T-helper 1 cell treated with Interleukin-12 subunit alpha and Interleukin-12 subunit beta and Interleukin-4 antibody, amounts not matched to agents 30 ng/mL and 1 ng/mL, for 36 hours (primary cell): ENCODE data around the gene ABCC1. TPM values are rescaled to one million over a fixed set of nuclear protein-coding genes. Genes with fewer than 3 reads are reported as not detected.

Experiments
- intact Hi-C: fragments of 100-400 bp; cut with micrococcal nuclease; formaldehyde crosslinking; loops from one replicate; pipeline ENCODE4 v1.15.1; 2024
- total RNA-seq: library from RNA; stranded (reverse); gene quantifications from 2 replicates; pipeline ENCODE4 v1.2.3, GENCODE V29; 2022

ABCC1 gene
- total RNA-seq, 1 donor from 2014 or later: 107 TPM

DNA sequence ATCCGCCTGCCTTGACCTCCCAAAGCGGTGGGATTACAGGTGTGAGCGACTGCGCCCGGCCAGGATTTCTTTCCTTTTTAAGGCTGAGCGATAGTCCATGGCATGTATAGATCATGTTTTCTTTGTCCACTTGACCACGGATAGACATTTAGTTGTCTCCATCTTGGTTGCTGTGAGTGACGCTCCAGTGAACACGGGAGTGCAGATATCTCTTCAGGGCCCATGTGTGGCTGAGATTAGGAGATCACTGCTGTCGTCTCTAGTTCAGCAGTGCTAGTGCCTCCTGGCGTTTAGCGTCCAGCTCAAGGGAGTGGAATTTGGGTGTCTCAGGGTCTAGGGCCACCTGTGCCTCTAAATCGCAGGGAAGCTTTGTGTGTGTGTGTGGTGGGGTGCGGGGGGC, 41.5 kb downstream of the ABCC1 start:
- intact Hi-C loops: no loop called here

DNA sequence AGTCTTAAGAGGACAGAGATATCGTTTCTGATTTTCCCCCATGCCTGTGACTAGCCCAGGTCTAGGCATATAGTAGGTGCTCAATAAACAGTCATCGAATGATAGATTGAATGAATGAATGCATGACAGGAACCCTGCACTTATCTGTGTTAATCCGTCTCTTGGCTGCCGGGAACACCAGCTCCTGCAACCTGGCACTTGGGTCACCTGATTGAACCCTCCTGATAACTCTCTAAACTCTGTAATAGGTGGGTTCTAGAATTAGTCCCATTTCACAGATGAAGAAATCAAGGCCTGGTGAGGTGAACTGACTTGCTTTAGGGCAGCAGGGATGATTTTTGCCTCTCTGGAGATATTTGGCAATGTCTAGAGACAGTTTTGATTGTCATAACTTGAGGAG, 43.7 kb downstream of the ABCC1 start:
- intact Hi-C loops: no loop called here

DNA sequence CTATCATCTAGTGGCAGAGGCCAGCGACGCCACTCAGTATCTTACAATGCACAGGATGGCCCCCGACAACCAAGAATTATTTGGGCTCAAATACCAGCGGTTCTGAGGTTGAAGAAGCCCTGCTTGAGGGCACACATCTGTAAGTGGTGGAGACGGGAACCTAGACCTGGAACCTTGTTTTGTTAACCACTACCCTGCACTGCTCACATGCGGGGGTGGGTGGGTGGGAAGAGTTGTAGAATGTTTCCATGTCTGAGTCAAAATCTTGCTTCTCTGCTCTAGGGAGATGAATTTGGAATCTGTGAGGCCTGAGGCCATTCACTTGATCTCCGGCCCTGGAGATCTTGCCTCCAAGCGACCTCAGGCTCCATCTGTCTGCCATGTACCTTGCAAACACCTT, 44.1 kb downstream of the ABCC1 start:
- intact Hi-C loops: no loop called here

DNA sequence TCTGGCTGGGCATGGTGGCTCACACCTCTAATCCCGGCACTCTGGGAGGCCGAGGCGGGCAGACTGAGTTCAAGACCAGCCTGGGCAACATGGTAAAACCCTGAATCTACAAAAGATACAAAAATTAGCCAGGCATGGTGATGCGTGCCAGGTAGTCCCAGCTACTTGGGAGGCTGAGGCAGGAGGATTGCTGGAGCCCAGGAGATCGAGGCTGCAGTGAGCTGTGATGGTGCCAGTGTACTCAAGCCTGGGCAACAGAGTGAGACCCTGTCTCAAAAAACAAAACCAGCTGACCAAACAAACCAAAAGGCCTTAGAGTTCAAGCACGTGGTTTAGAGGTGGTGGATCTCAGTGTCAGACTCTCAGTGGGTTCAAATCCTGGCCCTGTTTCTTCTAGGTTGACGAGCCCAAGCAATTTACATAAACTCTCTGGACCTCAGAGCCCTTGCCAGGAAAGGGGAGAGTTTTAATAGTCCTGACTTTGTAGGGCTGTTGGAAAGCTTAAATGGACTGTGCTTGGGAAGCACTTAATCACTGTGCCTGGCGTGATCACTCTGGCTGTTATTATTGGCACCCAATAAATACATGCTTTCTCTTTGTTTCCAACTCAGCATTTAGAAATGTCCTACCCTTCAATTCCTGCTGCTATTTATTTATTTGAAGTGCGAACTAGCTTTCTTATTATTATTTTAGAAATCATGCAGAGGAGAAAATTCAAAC, 44.7 kb downstream of the ABCC1 start:
- intact Hi-C loops: no loop called here

DNA sequence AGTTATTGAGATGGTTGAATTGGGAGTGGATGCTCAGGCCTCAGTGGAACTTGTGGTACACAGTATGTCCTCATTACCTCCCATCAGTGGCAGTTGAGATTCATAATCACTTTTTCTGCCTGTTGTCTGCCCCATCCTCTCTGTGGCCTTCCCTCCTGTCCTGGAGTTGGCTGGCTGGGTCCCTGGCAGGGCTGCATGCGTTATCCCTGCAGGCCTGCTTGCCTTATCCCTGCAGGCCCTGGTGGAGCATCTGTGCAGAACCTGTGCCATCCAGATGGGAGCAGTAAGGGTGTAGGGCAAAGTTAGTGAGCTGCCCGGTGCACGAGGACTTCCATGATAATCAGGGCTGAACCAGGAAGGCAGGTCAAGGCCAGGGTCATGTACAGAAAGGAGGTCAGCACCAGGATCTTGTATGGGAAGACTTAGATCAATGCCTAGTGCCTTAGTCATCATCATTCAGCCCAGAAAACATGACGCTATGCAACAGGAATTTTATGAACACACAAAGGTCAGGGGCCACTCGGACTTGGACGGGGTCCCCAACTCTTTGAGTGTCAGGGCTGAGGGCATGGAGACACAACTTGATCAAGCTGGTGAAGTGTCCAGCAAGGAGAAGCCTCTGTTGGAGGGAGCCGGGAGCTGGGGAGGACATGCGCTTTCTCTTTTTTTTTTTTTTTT, 47.2 kb downstream of the ABCC1 start:
- intact Hi-C loops: no loop called here

DNA sequence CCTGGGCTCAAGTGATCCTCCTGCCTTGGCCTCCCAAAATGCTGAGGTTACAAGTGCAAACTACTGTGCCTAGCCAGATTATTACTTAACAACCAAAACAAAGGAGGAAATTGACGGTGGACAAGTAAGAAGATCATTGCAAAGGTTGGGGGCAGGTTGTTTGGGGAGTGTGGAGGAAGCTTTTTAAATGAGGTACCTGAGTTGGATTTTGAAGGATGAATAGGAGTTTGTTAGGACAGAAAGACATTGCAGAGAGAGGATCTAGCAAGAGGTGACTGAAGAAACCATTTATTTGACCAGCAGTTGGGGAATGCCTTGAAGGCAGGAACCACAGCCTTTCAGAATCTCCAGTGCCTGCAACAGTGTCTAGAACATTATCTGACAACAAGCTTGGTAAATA, 51.3 kb downstream of the ABCC1 start:
- intact Hi-C loops: no loop called here

DNA sequence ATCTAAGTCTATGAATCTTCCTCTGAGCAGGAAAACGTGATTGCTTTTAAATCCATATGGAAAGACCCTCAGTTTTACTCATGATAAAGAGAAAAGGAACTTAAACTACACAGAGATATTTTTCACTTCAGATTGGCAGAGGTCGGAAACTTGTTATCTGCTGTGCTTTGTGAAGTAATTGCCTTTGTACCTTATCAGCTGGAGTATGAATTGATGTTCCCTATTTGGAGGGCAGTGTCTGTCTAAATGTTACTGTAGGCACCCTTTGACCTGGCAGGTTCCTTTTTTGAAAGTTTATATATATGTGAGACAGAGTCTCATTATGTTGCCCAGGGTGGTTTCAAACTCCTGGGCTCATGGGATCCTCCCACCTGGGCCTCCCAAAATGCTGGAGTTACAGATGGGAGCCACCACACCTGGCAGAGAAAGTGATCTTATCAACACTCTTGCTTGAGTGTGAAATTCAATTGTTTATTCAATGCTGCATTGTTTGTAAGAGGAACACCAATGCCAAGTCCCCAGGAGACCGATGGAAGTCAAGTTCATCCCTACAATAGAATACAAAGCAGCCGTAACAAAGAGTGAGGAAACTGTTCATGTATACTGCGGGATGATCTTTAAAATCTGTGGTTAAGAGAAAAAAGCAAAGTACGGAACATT, 52.3 kb downstream of the ABCC1 start:
- intact Hi-C loops: no loop called here

DNA sequence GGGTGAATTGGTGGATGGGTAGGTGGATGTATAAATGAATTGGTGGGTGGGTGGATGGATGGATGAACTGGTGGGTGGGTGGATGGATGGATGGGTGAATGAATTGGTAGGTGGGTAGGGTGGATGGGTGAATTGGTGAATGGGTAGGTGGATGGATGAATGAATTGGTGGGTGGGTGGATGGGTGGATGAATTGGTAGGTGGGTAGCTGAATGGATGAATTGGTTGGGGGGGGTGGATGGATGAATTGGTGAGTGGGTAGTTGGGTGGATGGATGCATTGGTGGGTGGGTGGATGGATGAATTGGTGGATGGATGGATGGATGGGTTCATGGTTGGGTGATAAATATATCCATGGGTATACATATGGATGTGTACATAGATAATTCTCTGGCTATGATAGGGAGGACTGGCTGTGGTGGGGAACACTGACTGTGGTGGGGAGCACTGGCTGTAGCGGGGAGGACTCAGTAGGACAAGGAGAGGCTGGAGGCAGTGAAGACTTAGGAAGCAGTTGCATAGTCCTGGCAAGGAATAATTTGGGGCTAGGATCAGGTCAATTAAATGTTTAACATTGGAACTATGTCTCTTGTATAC, 54.4 kb downstream of the ABCC1 start:
- intact Hi-C loops: no loop called here

DNA sequence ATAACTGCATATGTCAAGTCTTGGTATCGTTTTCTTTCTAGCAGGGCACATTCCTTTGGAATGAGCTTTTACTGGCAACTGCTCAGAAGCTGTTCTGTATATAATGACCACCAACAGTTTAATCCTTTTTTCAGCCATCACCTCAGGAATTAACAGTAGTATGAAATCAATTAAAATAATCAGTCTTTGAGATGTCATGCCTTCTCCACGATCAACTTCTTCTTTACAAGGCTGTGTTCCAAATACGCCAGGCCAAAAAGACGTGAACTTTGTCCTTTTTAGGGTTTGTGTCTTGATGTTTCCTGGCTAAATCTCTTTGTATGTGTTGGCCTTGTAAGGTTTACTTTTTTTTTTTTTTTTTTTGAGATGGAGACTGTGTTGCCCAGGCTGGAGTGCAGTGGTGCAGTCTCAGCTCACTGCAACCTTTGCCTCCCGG, 54.9 kb downstream of the ABCC1 start:
- intact Hi-C loops: no loop called here

DNA sequence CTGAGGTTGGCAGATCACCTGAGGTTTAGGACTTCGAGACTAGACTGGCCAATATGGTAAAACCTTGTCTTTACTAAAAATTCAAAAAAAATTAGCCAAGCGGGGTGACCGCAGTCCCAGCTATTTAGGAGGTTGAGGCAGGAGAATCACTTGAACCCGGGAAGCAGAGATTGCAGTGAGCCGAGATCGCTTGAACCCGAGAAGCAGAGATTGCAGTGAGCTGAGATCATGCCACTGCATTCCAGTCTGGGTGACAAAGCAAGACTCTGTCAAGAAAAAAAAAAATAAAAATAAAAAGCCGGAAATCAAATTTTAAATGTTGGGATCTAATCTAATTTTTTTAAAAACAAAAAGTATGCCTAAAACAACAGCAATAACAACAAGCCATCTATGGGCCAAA, 56.3 kb downstream of the ABCC1 start:
- intact Hi-C loops: no loop called here

DNA sequence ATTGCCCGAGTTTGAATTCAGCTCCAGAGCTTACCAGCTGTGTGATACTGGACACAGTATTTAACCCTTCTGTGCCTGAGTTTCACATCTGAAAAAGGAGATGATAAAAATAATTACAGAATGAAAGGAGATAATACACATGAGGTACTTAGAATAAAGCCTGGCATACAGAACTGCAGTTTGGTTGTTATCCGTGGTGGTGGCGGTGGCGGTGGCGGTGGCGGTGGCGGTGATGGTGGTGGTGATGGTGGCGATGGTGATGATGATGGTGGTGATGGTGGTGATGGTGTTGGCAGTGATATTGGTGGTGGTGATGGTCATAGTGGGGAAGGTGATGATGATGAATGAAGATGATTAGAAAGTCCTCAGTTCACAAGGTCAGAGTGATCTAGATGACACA, 57.2 kb downstream of the ABCC1 start:
- intact Hi-C loops: no loop called here

DNA sequence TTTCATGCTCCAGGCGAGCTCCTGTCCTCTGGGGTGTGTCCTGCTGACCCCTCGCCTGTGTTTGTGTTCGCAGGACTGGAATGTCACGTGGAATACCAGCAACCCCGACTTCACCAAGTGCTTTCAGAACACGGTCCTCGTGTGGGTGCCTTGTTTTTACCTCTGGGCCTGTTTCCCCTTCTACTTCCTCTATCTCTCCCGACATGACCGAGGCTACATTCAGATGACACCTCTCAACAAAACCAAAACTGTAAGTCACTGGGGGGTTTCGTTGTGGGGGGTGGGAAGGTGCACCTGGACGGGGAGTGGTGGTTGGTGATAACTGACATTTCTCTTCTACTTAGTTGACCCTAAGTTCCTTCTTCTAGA, 58.3 kb downstream of the ABCC1 start:
- intact Hi-C loops: loop anchor here (2.0 kb wide), 1 partner anchor 47 kb away; no protein-coding TSS in a partner anchor

DNA sequence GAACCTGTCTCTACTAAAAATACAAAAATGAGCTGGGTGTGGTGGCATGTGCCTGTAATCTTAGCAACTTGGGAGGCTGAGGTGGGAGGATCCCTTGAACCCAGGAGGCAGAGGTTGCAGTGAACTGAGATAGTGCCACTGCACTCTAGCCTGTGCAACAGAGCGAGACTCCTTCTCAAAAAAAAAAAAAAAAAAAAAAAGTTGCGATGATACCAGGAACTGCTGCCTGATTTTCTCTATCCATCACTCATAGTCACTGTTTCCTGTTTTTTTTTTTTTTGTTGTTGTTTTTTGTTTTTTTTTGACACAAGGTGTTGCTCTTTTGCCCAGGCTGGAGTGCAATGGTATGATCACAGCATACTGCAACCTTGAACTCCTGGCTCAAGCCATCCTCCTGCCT, 59.2 kb downstream of the ABCC1 start:
- intact Hi-C loops: loop anchor here (2.0 kb wide), 1 partner anchor 48 kb away; no protein-coding TSS in a partner anchor

DNA sequence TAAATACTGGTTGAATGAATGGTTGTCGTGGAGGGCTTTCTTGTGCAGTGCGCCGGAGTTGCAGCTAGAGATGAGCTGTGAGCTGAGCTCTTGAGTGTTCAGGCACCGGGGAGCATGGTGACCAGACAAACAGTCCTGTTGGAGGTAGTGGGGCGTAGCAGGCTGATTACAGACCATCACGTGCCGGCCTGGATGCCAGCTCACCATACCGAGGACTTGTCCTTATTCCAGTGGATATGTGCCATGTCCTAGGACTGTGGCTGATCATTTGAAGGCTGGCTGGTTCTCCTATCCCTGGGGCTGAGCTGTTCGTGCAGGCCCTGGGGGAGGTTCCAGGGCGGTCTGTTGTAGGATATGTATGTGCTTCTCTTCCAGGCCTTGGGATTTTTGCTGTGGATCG, 60.0 kb downstream of the ABCC1 start:
- intact Hi-C loops: loop anchor here (2.0 kb wide), 1 partner anchor 49 kb away; no protein-coding TSS in a partner anchor

DNA sequence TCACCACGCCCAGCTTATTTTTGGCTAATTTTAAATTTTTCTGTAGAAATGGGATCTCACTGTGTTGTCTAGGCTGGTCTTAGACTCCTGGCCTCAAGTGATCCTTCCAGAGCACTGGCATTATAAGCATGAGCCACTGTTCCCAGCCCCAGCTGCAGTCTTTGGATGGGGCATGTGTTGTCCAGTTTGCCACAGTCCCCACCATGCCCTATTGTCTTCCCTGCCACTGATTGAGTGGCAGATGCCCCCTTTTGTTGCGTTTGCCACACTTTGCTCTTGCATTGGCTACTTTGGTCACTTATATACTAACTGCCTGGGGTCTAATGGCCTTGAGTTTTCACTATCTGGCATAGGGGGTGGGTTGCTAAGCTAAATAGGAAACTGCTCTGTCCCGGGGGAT, 60.8 kb downstream of the ABCC1 start:
- intact Hi-C loops: no loop called here

DNA sequence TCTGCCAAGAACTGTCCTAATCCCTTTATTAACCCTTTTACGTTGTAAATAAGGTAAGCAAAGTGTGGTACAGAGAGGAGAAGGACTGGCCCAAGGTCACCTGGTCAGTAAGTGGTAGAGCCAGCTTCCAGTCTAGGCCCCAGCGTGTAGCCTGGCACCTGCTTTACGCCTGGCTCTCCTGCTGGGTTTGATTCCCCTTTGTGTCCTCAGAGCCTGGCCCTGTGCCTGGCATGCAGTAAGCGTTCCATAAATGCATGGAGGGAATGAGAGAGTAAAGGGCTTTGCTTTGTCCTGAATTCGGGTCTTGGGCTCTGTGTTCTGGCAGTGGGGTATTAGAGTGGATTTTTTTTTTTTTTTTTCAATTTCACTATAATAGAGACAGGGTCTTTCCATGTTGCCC, 62.7 kb downstream of the ABCC1 start:
- intact Hi-C loops: no loop called here

DNA sequence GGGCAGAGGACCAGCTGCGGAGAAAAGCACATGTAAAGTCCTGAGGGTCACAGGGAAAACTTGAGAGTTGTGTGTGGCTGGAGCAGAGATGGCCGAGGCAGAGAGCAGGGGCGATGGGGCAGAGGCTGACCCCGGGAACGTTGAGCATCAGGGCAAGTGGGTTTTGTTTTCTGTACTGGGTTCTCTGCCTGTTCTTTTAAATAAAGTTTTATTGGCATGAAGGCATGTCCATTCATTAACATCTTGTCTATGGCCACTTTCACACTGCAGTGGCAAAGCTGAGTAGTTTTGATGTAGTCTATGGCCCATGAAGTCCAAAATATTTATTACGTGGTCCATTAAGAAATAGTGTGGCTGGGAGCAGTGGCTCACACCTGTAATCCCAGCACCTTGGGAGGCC, 64.4 kb downstream of the ABCC1 start:
- intact Hi-C loops: no loop called here

DNA sequence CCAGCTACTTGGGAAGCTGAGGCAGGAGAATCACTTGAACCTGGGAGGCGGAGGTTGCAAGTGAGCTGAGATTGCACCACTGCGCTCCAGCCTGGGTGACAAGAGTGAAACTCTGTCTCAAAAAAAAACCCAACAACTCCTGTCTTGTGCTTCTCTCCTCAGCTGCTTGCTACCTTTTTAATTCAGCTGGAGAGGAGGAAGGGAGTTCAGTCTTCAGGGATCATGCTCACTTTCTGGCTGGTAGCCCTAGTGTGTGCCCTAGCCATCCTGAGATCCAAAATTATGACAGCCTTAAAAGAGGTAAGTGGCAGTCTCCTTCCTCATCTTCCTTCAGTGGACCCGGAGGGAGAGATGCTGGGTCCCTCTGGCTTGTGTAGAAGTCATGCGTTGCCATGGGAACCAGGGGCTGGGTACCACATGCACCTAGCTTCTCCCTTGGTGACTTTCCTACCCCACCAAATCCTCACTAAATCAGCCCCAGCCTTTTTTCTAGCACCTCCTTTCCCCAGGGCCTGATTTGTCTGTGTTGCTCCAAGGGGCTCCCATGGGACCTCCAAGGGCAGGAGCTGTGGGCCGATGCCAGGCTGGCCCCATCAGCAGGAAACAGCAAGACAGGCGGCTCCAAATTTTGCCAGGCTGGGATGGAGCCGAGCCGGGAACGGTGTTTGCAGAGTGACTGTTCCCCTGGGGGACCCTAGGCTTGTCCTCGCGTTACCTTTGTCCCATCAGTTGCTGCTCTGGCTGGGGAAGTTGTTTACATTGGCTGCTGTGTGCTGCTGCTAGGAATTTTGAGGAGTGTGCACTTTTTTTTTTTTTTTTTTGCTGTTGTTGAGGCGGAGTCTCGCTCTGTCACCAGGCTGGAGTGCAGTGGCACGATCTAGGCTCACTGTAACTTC, 65.2 kb downstream of the ABCC1 start:
- intact Hi-C loops: no loop called here

DNA sequence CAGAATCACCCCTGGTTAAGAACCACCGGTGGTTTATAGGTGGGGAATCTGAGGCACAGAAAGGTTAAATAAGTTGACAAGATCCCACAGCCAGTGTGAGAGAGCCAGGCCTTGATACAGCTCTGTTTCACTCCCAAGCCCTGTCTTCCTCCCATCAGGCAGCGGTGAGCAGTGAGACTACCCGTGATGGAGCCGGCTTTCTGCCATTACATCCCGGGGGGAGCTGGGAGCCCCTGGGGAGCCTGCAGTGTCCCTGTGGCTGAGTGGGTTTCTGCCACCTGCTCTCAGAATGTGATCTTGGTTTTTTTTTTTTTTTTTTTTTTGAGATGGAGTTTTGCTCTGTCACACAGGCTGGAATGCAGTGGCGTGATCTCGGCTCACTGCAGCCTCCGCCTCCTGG, 66.4 kb downstream of the ABCC1 start:
- intact Hi-C loops: no loop called here

DNA sequence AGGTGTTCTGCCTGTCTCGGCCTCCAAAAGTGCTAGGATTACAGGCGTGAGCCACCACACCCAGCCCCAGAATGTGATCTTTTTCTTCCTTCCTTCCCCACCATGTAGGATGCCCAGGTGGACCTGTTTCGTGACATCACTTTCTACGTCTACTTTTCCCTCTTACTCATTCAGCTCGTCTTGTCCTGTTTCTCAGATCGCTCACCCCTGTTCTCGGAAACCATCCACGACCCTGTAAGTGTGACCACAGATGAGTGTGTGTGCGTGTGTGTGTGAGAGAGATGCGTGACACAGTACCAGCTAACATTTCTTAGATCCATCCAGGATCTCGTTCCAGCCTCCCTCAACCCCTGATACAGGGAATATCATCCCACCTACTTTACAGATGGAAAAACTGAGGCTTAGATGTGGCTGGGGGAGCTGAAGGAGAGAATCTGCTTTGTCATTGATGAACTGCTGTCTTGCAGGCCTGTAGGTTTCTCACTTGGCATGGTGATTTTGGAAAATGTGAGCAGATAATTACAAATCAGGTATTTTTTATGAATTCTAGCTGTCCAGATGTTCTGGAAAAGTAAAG, 67.1 kb downstream of the ABCC1 start:
- intact Hi-C loops: no loop called here

DNA sequence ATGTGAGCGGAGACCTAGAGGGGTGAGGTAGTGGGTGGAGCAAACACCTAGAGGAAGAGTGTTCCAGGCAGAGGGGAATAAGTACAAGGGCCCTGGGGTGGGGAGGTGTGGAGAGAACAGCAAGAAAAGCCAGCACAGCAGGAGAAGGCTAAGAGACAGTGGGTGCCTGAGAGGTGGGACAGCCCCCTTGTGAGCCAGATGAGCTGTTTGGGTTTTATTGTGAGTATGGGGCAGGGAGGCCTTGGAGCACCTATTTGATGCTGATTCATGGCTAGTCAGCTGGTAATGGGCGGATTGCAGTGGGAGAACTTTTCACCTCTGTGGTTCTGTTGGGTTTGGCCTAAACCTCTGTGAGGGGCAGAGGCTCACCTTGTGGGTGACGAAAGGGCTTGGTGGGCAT, 68.4 kb downstream of the ABCC1 start:
- intact Hi-C loops: no loop called here
